ENCODE data around the gene SCARF1. TPM values are rescaled to one million over a fixed set of nuclear protein-coding genes. Genes with fewer than 3 reads are reported as not detected.

Gene SCARF1
- total RNA-seq, 1 experiment from 2014 or later, result 0.14 TPM

DNA sequence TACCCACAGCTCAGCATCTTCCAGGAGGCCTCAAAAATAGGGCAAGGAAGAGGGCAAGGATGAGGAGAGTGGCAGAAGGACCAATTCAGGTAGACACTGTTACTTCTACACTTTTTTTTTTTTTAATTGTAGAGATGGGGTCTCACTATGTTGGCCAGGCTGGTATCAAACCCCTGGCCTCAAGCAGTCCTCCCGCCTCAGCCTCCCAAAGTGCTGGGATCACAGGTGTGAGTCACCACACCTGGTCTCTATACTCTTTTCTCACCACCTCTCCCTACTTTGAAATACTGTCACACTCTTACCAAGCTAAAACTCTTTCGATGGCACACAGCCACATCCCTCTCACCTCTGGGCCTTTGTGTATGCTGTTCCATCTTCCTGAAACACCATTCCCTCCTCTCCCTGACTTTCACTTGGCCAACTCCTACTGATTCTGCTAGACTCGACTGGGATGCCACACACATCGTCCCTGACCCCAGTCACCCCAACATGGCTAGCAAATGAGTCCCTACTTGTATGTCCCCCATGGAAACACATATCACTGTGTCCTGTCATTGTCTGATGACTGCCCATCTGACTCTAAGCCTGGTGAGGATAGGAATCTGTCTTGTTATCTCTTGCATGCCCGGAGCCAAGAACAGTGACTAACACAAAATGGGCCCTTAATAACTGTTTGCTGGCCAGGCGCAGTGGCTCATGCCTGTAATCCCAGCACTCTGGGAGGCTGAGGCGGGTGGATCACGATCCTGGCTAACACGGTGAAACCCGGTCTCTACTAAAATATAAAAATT is 9.7 kb downstream of the SCARF1 start:
- Mint-ChIP-seq H3K9me3 (ENCODE audit: low read depth, unreplicated experiment) (no peaks in the 10 kb centered on the region), H3K36me3 (ENCODE audit: insufficient read depth, unreplicated experiment) (no peaks in the 10 kb centered on the region), H3K4me3 (ENCODE audit: low read depth, unreplicated experiment) (no peak overlapping the region), H3K27ac (ENCODE audit: unreplicated experiment) (no peak overlapping the region), H3K27me3 (ENCODE audit: unreplicated experiment) (peaks cover 15% of the 10 kb centered on the region), H3K4me1 (ENCODE audit: low read depth, unreplicated experiment) (no peaks in the 10 kb centered on the region)
- no peak for DNase-seq
- intact Hi-C loops (cut with micrococcal nuclease; ENCODE audit: unreplicated experiment), result no loop called here
- BruUV-seq (replicated peaks), result no TSS peak
- CTCF ChIA-PET, result no interaction called here
- TF ChIP-seq CTCF (IDR thresholded peaks at IDR 0.05; ENCODE audit: unreplicated experiment), result no peak

DNA sequence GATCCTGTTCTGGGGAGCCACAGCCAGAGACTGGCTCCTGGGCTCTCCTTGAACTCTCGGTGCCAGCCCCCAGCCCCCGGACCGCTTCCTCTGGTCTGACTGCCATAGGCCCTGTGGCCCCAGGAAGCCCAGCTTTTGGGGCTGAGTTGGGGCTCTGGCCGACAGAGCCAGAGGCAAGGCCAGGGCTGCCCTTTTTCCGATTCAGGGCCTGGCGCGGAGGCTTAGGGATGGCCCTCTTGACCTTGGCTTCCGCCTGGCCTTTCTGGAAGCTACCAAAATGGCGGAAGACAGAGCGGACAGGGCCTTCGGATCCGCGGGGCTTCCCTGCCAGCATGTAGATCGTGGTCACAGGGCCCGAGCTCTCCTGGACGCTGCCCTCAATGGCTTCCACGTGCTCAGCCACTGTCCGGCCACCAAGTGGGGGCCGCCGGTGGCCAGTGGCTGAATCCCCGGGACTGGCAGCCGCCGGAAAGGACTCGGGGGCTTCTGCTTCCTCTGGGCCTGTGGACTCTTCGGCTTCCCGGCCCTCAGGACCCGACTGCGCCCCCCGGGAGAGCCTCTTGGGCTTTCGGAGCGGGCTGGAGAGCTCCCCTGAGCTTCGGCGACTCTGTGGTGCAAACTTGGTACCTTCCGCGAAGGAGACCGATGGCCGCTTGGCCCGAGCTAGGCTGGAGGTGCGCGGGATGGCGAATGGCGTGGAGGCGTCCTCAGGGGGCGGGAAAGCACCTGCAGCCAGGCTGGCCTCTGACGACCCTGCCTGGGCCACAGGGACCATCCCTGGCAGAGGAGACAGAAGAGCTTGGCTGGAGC is 10.5 kb downstream of the SCARF1 start:
- Mint-ChIP-seq H3K4me1 (ENCODE audit: low read depth, unreplicated experiment) (no peaks in the 10 kb centered on the region), H3K4me3 (ENCODE audit: low read depth, unreplicated experiment) (no peak overlapping the region), H3K27me3 (ENCODE audit: unreplicated experiment) (peaks cover 23% of the 10 kb centered on the region), H3K9me3 (ENCODE audit: low read depth, unreplicated experiment) (no peaks in the 10 kb centered on the region), H3K27ac (ENCODE audit: unreplicated experiment) (no peak overlapping the region), H3K36me3 (ENCODE audit: insufficient read depth, unreplicated experiment) (no peaks in the 10 kb centered on the region)
- TF ChIP-seq CTCF (IDR thresholded peaks at IDR 0.05; ENCODE audit: unreplicated experiment), result no peak
- BruUV-seq (replicated peaks), result no TSS peak
- DNase-seq, result no peak
- intact Hi-C loops (cut with micrococcal nuclease; ENCODE audit: unreplicated experiment), result no loop called here
- CTCF ChIA-PET, result no interaction called here

- intact Hi-C loops (cut with micrococcal nuclease; ENCODE audit: unreplicated experiment), result loop anchor here (1.0 kb wide), 1 partner anchor 56 kb away; no protein-coding TSS in a partner anchor
- CTCF ChIA-PET, result interaction anchor here (0.6 to 3.2 kb wide), 10 partner anchors 8 to 71 kb away, joined by 3 to 54 read pairs (median 4); partner anchors contain the start of genes PITPNA and RILP
- Mint-ChIP-seq H3K4me1 (ENCODE audit: low read depth, unreplicated experiment) (no peaks in the 10 kb centered on the region), H3K27ac (ENCODE audit: unreplicated experiment) (peak overlapping the region; percentile 45), H3K9me3 (ENCODE audit: low read depth, unreplicated experiment) (no peaks in the 10 kb centered on the region), H3K4me3 (ENCODE audit: low read depth, unreplicated experiment) (peak overlapping the region; percentile 85), H3K27me3 (ENCODE audit: unreplicated experiment) (peaks cover 41% of the 10 kb centered on the region), H3K36me3 (ENCODE audit: insufficient read depth, unreplicated experiment) (peaks cover 16% of the 10 kb centered on the region)
- DNase-seq, result no peak
- TF ChIP-seq CTCF (IDR thresholded peaks at IDR 0.05; ENCODE audit: unreplicated experiment), result no peak
- BruUV-seq (replicated peaks), result no TSS peak
These were observed 14.9 kb downstream of the SCARF1 start for GRCh38 chr17:1630662-1631061.

DNA sequence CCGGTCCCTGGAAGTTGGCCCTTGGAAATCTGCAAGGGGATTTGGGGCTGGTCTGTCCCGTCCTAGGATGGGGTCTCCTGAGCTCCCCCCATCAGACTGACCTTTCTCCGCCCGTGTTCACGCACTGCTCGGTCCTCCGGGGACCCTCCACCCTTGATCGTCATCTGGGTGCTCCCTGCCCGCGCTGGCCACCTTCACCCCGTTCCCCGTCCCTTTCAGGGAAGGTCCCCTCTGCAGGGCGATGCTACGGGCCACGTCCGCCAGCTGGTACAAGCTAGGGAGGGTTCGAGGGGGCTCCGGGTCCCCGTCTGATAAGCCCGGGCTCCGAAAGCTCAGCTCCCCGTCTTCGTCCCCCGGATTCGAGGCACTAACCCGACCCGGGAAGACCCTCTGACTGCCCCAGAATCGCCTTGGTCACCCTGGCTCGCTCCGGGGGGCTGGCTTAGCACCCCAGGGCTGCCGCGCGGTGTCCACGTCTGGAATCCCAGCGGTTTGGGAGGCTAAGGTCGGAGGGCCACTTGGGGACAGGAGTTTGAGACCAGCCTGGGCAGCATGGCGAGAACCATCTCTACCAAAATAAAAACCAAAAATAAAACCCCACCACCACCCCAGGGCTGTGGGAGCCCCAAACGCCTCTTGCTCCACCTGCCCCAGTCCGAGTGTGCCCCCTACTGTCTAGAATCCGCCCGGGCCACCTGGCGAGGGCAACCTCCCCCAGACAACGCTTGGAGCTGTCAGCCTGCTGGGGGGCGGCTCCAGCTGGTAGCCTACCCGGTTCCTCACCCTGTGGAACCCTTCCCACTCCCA is 15.8 kb downstream of the SCARF1 start:
- peak; percentile 81 for DNase-seq
- BruUV-seq (replicated peaks), result no TSS peak
- intact Hi-C loops (cut with micrococcal nuclease; ENCODE audit: unreplicated experiment), result loop anchor here (1.0 kb wide), 1 partner anchor 55 kb away; no protein-coding TSS in a partner anchor
- Mint-ChIP-seq H3K9me3 (ENCODE audit: low read depth, unreplicated experiment) (no peaks in the 10 kb centered on the region), H3K27ac (ENCODE audit: unreplicated experiment) (peak overlapping the region; percentile 45), H3K4me3 (ENCODE audit: low read depth, unreplicated experiment) (peak overlapping the region; percentile 85), H3K27me3 (ENCODE audit: unreplicated experiment) (peaks cover 41% of the 10 kb centered on the region), H3K36me3 (ENCODE audit: insufficient read depth, unreplicated experiment) (peaks cover 16% of the 10 kb centered on the region), H3K4me1 (ENCODE audit: low read depth, unreplicated experiment) (no peaks in the 10 kb centered on the region)
- TF ChIP-seq CTCF (IDR thresholded peaks at IDR 0.05; ENCODE audit: unreplicated experiment), result peak; percentile 25
- CTCF ChIA-PET, result interaction anchor here (0.6 to 3.2 kb wide), 11 partner anchors 9 to 70 kb away, joined by 3 to 54 read pairs (median 4); partner anchors contain the start of genes PITPNA and RILP

Measured in Calu3 (cell line).